ENCODE data around the gene DNAH8.

DNAH8 gene

GRCh38 chr6:38730140-38730862 is 15.2 kb downstream of the DNAH8 start:
- CTCF ChIA-PET, result interaction anchor here (1.4 to 2.1 kb wide), 2 partner anchors 10 to 11 kb away, joined by 4 to 6 read pairs; no protein-coding TSS in a partner anchor
- POLR2A ChIA-PET, result no interaction called here
- no peak for DNase-seq (ENCODE audit: extremely low spot score)
- no peak for TF ChIP-seq CTCF (IDR thresholded peaks at IDR 0.05; ENCODE audit: control extremely low read depth, extremely low read depth, low read depth, missing control alignments)

GRCh38 chr6:38736951-38737350 is 21.8 kb downstream of the DNAH8 start:
- DNase-seq (ENCODE audit: extremely low spot score), result no peak
- POLR2A ChIA-PET, result no interaction called here
- CTCF ChIA-PET, result interaction anchor here (1.1 kb wide), 1 partner anchor 12 kb away, joined by 3 read pairs; no protein-coding TSS in a partner anchor
- no peak for TF ChIP-seq CTCF (IDR thresholded peaks at IDR 0.05; ENCODE audit: control extremely low read depth, extremely low read depth, low read depth, missing control alignments)

- CTCF ChIA-PET, result no interaction called here
- DNase-seq (ENCODE audit: extremely low spot score), result no peak
- POLR2A ChIA-PET, result no interaction called here
Observed at GRCh38 chr6:38738261-38738660, 23.1 kb downstream of the DNAH8 start.

GRCh38 chr6:38739532-38739931 is 24.4 kb downstream of the DNAH8 start:
- DNase-seq (ENCODE audit: extremely low spot score), result no peak
- ChIA-PET POLR2A (no interaction called here), CTCF (no interaction called here)
- no peak for TF ChIP-seq CTCF (IDR thresholded peaks at IDR 0.05; ENCODE audit: control extremely low read depth, extremely low read depth, low read depth, missing control alignments)

More at GRCh38 chr6:38738261-38738660, 23.1 kb downstream of the DNAH8 start:
- TF ChIP-seq CTCF (IDR thresholded peaks at IDR 0.05; ENCODE audit: control extremely low read depth, extremely low read depth, low read depth, missing control alignments), result no peak

- DNase-seq (ENCODE audit: extremely low spot score), result no peak
- ChIA-PET CTCF (interaction anchor here (1.2 kb wide), 1 partner anchor 23 kb away, joined by 3 read pairs; no protein-coding TSS in a partner anchor), POLR2A (no interaction called here)
- TF ChIP-seq CTCF (IDR thresholded peaks at IDR 0.05; ENCODE audit: control extremely low read depth, extremely low read depth, low read depth, missing control alignments), result no peak
Observed at GRCh38 chr6:38749473-38749872, 34.4 kb downstream of the DNAH8 start.

GRCh38 chr6:38750968-38751615 is 36.0 kb downstream of the DNAH8 start:
- no peak for TF ChIP-seq CTCF (IDR thresholded peaks at IDR 0.05; ENCODE audit: control extremely low read depth, extremely low read depth, low read depth, missing control alignments)
- ChIA-PET POLR2A (no interaction called here), CTCF (interaction anchor here (1.7 kb wide), 1 partner anchor 23 kb away, joined by 6 read pairs; no protein-coding TSS in a partner anchor)
- no peak for DNase-seq (ENCODE audit: extremely low spot score)

All from GM10248 (cell line).